GM21825 (cell line): Measurements from ENCODE around the gene FOXC2.

Experiments
- ATAC-seq: cut with Tn5 transposase; IDR thresholded peaks from one replicate; pipeline ENCODE4 v1.9.1; 2021; ENCODE audit warnings: mild to moderate bottlenecking, moderate library complexity; ENCODE audit not compliant: unreplicated experiment

Gene FOXC2

GRCh38 chr16:86532526-86532815 is 34.2 kb upstream of the FOXC2 start:
- ATAC-seq = no peak

GRCh38 chr16:86533076-86533475 is 33.6 kb upstream of the FOXC2 start:
- no peak for ATAC-seq

GRCh38 chr16:86533767-86534351 is 32.8 kb upstream of the FOXC2 start:
- no peak for ATAC-seq

- no peak for ATAC-seq
These were observed 31.6 kb upstream of the FOXC2 start for GRCh38 chr16:86534779-86535615.

- no peak for ATAC-seq
These were observed 30.0 kb upstream of the FOXC2 start for GRCh38 chr16:86536621-86537020.

- ATAC-seq = no peak
These were observed 29.1 kb upstream of the FOXC2 start for GRCh38 chr16:86537486-86537885.

- ATAC-seq = no peak
These were observed 28.3 kb upstream of the FOXC2 start for GRCh38 chr16:86538196-86538780.

GRCh38 chr16:86540894-86541293 is 25.7 kb upstream of the FOXC2 start:
- ATAC-seq = no peak

- ATAC-seq = no peak
These were observed 25.1 kb upstream of the FOXC2 start for GRCh38 chr16:86541560-86541959.

- no peak for ATAC-seq
These were observed 23.6 kb upstream of the FOXC2 start for GRCh38 chr16:86542756-86543750.

- ATAC-seq = no peak
These were observed 21.1 kb upstream of the FOXC2 start for GRCh38 chr16:86545481-86545880.

GRCh38 chr16:86545954-86546637 is 20.5 kb upstream of the FOXC2 start:
- ATAC-seq = no peak

- no peak for ATAC-seq
These were observed 20.0 kb upstream of the FOXC2 start for GRCh38 chr16:86546638-86547013.

- no peak for ATAC-seq
These were observed 19.3 kb upstream of the FOXC2 start for GRCh38 chr16:86547286-86547685.

- no peak for ATAC-seq
These were observed 17.3 kb upstream of the FOXC2 start for GRCh38 chr16:86549076-86549892.

GRCh38 chr16:86549893-86550190 is 16.8 kb upstream of the FOXC2 start:
- ATAC-seq = no peak

- ATAC-seq = no peak
These were observed 16.3 kb upstream of the FOXC2 start for GRCh38 chr16:86550281-86550680.

- no peak for ATAC-seq
These were observed 13.3 kb upstream of the FOXC2 start for GRCh38 chr16:86553356-86553755.

- ATAC-seq = no peak
These were observed 12.1 kb upstream of the FOXC2 start for GRCh38 chr16:86554599-86554916.
